ENCODE data around the gene COMMD6.

The COMMD6 gene

GRCh38 chr13:75533861-75534260 is 3.8 kb downstream of the COMMD6 start:
- DNase-seq: no peak

- no peak for DNase-seq
These were observed 7.1 kb downstream of the COMMD6 start for GRCh38 chr13:75530549-75530961.

- no peak for DNase-seq
These were observed 15.7 kb downstream of the COMMD6 start for GRCh38 chr13:75521956-75522355.

GRCh38 chr13:75518439-75519088 is 19.1 kb downstream of the COMMD6 start:
- no peak for DNase-seq

- DNase-seq: no peak
These were observed 23.3 kb downstream of the COMMD6 start for GRCh38 chr13:75514080-75514995.

GRCh38 chr13:75513271-75513670 is 24.4 kb downstream of the COMMD6 start:
- DNase-seq: no peak

GRCh38 chr13:75512253-75512652 is 25.4 kb downstream of the COMMD6 start:
- DNase-seq: no peak

GRCh38 chr13:75511051-75511625 is 26.5 kb downstream of the COMMD6 start:
- DNase-seq: no peak

- no peak for DNase-seq
These were observed 29.6 kb downstream of the COMMD6 start for GRCh38 chr13:75508002-75508548.

GRCh38 chr13:75507027-75508001 is 30.3 kb downstream of the COMMD6 start:
- no peak for DNase-seq

GRCh38 chr13:75506018-75506417 is 31.6 kb downstream of the COMMD6 start:
- no peak for DNase-seq

- no peak for DNase-seq
These were observed 32.3 kb downstream of the COMMD6 start for GRCh38 chr13:75505327-75505726.

GRCh38 chr13:75495938-75496337 is 41.7 kb downstream of the COMMD6 start:
- DNase-seq: no peak

GRCh38 chr13:75494491-75494890 is 43.1 kb downstream of the COMMD6 start:
- DNase-seq: no peak

GRCh38 chr13:75493156-75493555 is 44.5 kb downstream of the COMMD6 start:
- no peak for DNase-seq

GRCh38 chr13:75492389-75492788 is 45.3 kb downstream of the COMMD6 start:
- DNase-seq: no peak

- DNase-seq: no peak
These were observed 46.3 kb downstream of the COMMD6 start for GRCh38 chr13:75491376-75491775.

GRCh38 chr13:75489502-75490263 is 48.0 kb downstream of the COMMD6 start:
- no peak for DNase-seq

GRCh38 chr13:75486146-75487062 is 51.2 kb downstream of the COMMD6 start:
- no peak for DNase-seq
